HG02623 (cell line): ENCODE data around the gene RERG.

Experiments
- ATAC-seq: cut with Tn5 transposase; IDR thresholded peaks from one replicate; pipeline ENCODE4 v1.9.1; 2021; ENCODE audit warnings: moderate library complexity; ENCODE audit not compliant: unreplicated experiment

Gene RERG

GRCh38 chr12:15192720-15193119 lies 28.5 kb downstream of the RERG start:
- no peak for ATAC-seq

GRCh38 chr12:15188127-15188526 lies 33.1 kb downstream of the RERG start:
- no peak for ATAC-seq

GRCh38 chr12:15186597-15186996 lies 34.6 kb downstream of the RERG start:
- ATAC-seq, result no peak

GRCh38 chr12:15184484-15184883 lies 36.7 kb downstream of the RERG start:
- ATAC-seq, result no peak

DNA sequence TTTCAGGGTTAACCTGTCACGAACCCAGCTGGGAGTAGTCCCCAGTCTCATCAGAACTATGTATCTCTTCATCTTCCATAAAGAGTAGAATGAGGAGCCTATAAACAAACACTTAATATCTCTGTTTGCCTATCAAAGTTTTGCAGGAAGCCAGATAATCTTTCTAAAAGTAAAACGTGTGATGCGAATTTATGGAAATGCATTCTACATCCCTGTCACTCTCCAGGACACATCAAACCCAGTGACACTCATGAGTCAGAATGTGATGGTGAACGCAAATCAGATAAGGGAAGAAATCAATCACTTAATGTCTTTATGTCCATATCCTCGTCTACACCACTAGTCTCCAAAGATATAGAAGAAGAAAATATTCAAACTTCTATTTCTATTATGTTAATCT lies 37.4 kb downstream of the RERG start:
- ATAC-seq, result no peak

DNA sequence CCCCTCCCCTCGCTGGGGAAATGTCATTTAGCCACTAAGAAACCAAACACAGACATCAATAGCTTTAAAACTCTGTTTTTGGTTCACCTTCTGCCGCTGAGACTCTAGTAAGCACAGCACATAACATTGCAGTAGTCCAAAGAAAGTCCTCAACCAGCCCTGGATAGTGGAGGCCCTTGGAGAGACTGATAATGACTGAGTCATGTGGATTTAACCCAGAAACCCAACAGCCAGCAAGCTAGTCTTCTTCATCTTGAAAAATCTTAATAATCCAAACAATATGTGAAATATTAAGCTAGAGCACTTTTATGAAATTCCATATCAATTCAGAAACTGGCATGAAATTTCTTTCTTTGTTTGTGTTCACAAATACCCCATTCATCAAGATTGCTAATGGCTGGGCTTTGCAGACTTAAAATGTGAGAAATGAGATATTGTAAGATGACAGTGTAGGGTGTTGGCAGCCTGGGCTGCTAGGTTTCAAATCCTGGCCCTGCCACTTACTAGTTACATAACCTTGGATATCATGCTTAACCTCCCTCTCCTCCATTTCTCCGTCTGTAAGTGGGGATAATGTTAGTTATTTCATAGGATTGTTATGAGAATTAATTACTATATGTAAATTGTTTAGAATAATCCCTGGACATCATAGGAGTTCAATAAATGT lies 40.1 kb downstream of the RERG start:
- ATAC-seq, result no peak

DNA sequence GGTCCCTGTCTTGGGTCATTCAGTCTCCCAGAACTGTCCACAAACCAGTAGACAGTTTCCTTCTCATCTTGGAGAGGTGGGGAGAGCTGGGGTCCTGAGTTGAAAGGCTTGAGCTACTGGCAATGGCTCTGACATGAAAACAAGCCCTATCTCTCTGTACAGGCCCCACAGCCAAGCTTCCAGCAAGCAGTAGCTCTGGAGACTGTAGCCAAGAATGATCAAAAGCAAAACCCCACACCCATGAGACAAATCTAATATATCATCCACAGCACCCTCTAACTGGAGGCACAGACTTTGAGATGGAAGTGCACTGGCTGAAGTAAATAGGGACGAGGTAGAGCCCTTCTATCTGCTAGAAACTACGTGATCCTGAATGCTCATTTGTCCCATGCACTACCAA lies 40.9 kb downstream of the RERG start:
- ATAC-seq, result no peak

GRCh38 chr12:15179672-15180071 lies 41.5 kb downstream of the RERG start:
- no peak for ATAC-seq

GRCh38 chr12:15173142-15173541 lies 48.1 kb downstream of the RERG start:
- no peak for ATAC-seq

GRCh38 chr12:15172060-15172822 lies 49.0 kb downstream of the RERG start:
- no peak for ATAC-seq

DNA sequence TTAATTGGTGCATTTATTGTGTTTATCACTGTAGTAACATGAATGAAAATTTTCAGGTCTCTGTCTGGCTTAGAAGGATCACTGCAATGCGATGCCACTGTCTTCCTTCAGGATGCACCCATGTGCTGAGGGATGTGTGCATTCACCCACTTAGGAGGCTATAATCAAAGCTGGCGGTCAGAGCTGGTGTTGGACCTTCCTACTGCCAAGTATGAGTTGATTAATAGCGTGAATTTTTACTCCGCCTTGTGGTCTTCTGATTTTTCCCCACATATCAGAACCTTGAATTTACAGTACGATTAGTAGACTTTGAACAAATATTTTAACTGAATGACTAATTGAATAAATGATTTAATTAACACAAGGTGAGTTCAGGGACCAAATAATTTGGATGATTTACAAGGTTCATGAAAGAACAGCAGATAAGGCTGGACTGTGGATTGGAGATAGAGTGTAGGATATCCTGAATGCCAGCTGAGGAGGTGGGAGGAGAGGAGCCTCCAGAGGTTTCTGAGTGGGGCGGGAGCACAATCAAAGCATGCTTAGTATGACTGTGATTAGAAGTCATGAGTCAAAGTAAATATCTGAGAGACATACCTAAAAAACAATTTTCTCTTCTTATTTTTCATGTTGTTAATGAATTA lies 50.1 kb downstream of the RERG start:
- ATAC-seq, result no peak

DNA sequence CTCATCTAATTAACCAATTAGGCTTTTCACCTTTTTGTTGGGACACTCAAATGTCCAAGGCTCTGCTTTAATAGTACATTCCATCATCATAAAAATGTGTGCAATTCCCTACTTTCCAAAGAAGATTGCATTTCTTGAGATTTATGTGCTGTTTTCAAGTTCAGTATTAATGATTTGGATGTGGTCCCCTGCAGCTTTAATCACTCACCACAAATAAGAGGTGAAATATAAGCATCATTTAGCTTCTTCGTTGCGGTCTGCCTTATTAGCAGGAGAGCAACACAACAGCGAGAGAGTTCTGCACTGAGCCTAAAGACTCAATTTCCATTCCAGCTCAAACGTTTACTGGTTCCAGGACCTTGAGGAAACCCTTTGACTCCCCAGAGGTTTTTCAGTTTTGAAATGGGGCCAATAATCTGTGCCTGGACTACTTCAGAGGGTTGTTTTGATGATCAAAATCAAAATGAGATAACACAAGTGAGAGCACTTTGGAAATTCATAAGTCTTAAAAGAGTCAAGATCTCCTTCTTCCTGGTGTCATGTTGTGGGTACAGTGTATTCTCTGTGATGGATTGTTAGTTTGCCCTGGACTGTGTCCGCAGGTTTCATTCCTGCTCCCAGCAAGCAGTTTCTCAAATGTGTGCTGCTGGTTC lies 53.1 kb downstream of the RERG start:
- ATAC-seq, result no peak

- ATAC-seq, result no peak
Observed at GRCh38 chr12:15165012-15165659, 56.1 kb downstream of the RERG start.

GRCh38 chr12:15163030-15163976 lies 57.9 kb downstream of the RERG start:
- ATAC-seq, result no peak

DNA sequence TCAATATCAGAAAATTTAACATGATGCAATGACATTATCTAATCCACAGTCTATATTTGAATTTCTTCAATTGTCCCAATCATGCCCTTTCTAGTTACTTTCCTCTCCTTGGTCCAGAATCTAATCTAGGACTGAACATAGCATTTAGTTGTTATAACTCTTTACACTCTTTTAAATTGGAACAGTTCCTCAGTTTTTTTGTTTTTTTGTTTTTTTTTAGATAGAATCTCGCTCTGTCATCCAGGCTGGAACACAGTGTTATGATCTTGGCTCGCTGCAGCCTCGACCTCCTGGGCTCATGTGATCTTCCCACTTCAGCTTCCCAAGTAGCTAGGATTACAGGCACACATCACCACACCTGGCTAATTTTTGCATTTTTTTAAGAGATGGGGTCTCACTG lies 63.1 kb downstream of the RERG start:
- no peak for ATAC-seq

DNA sequence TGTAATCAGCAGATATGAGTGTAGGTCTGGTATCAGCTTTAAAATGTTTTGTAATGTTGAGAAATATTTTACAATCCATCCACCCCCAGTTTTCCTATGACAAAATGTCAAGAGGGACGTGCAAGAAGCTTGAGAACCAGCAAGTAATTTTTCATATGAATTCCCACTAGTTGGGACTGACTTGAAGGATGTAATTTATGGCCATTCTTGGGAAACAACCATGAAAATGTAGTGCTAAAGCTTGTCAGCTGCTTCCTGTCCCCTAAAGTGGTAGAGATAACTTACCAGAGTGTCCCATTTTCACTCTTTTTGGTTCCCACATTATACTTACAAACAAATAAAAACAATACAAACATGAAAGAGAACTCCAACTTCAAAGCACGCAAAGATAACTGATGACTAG lies 63.9 kb downstream of the RERG start:
- no peak for ATAC-seq

DNA sequence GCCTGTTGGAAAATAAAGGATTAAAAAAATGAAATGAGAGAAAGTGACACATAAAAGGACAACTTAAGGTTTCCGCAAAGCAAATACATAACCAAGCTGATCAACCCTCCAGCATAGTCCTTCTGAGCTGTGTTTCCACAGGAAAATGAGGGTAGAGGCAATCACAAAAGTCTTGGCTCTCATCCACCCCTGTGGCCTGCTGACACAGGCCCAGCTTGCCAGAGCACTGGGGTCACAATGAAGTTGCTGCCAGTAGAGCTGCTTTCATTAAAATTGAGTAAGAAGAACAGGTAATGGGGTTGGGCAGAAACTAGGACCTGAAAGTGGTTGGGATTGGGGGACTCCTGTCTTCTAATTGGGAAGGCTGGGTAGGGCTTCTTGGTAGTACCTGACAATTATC lies 65.9 kb downstream of the RERG start:
- no peak for ATAC-seq

GRCh38 chr12:15154103-15154502 lies 67.1 kb downstream of the RERG start:
- no peak for ATAC-seq

DNA sequence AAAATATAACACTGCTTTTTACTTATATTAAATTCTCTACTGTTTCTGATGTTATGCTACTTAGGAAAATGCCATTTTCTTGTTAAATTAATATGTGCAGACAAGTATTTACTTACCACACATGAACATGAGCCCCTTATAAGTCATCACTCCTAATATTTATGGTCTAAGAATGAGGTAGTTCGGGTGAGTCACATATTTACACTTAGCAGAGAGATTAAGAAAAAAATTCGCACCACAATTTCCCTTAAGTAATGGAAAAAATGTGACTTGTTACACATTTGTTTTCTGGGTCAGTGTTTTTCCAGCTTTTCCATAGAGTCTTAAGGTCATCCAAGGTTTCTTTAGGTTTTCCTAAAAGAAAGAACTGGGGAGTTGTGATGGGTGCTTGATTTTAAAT lies 68.3 kb downstream of the RERG start:
- no peak for ATAC-seq

DNA sequence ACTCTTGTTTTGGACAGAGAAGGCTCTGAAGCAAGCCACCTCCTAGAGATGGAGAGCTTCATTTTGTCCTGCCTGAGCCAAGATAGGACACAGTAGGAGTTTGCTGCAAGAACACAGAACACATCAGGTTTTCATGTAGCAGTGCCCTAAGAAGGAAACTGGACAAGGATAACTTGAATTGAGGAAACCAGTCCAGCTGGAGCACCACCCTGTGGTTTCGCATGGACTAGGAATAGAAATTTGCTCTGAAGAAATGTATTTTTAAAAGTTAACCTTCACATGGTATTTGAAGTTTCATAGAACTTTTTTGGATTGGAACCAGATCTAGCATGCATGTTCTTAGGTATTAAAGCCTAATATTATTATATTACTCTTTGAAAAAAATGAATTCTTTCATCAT lies 68.8 kb downstream of the RERG start:
- no peak for ATAC-seq
